H9 (cell line): ENCODE measurements around the gene NPTXR. TPM values are rescaled to one million over a fixed set of nuclear protein-coding genes. Genes with fewer than 3 reads are reported as not detected.

Source experiments
- DNase-seq: peaks from one replicate; pipeline ENCODE4 v3.0.0-alpha.2; 2017
- H2AFZ ChIP-seq: one replicate; pipeline ENCODE4 v1.6.1; 2013; ENCODE audit warnings: mild to moderate bottlenecking, low read length, control low read depth, moderate library complexity
- H2AK5ac ChIP-seq: 2 replicates; pipeline ENCODE4 v1.6.1; 2013; ENCODE audit warnings: low read length, control low read depth, mixed read lengths; ENCODE audit not compliant: insufficient read length
- H2BK120ac ChIP-seq: one replicate; pipeline ENCODE4 v1.6.1; 2013; ENCODE audit warnings: low read depth, mild to moderate bottlenecking, low read length, control low read depth, inconsistent platforms; ENCODE audit not compliant: poor library complexity, severe bottlenecking
- H2BK12ac ChIP-seq: 2 replicates; pipeline ENCODE4 v1.6.1; 2013; ENCODE audit warnings: low read length, control low read depth, mixed read lengths, low read depth; ENCODE audit not compliant: insufficient read length
- H2BK15ac ChIP-seq: 2 replicates; pipeline ENCODE4 v1.6.1; 2013; ENCODE audit warnings: low read depth, low read length, control low read depth
- H2BK20ac ChIP-seq: one replicate; pipeline ENCODE4 v1.6.1; 2013; ENCODE audit warnings: low read depth, mild to moderate bottlenecking, low read length, control low read depth, inconsistent platforms; ENCODE audit not compliant: poor library complexity, severe bottlenecking
- H2BK5ac ChIP-seq: 2 replicates; pipeline ENCODE4 v1.6.1; 2013; ENCODE audit warnings: low read length, control low read depth, mixed read lengths; ENCODE audit not compliant: insufficient read length
- H3K14ac ChIP-seq: 2 replicates; pipeline ENCODE4 v1.6.1; 2013; ENCODE audit warnings: low read length, control low read depth; ENCODE audit not compliant: insufficient read depth
- H3K18ac ChIP-seq: 2 replicates; pipeline ENCODE4 v1.6.1; 2013; ENCODE audit warnings: low read depth, mild to moderate bottlenecking, mixed read lengths, low read length, control low read depth; ENCODE audit not compliant: insufficient read length
- H3K23ac ChIP-seq: 2 replicates; pipeline ENCODE4 v1.6.1; 2013; ENCODE audit warnings: low read length, control low read depth, mixed read lengths, low read depth; ENCODE audit not compliant: insufficient read length
- H3K23me2 ChIP-seq: 2 replicates; pipeline ENCODE4 v1.6.1; 2013; ENCODE audit warnings: low read depth, mild to moderate bottlenecking, mixed read lengths, low read length, control low read depth; ENCODE audit not compliant: insufficient read length, poor library complexity, severe bottlenecking
- H3K27ac ChIP-seq: 2 replicates; pipeline ENCODE4 v1.5.1; 2013; ENCODE audit warnings: low read length, control low read depth, mixed read lengths, low read depth; ENCODE audit not compliant: insufficient read length
- H3K27me3 ChIP-seq: 2 replicates; pipeline ENCODE4 v1.6.1; 2013; ENCODE audit warnings: low read length, control low read depth, inconsistent platforms; ENCODE audit not compliant: insufficient read depth
- H3K4ac ChIP-seq: 2 replicates; pipeline ENCODE4 v1.6.1; 2013; ENCODE audit warnings: low read depth, mild to moderate bottlenecking, control low read depth, inconsistent platforms, low read length, moderate library complexity
- H3K4me1 ChIP-seq: 2 replicates; pipeline ENCODE4 v1.6.1; 2013; ENCODE audit warnings: low read length, control low read depth, inconsistent platforms; ENCODE audit not compliant: insufficient read depth
- H3K4me2 ChIP-seq: 2 replicates; pipeline ENCODE4 v1.6.1; 2013; ENCODE audit warnings: low read length, control low read depth, mixed read lengths; ENCODE audit not compliant: insufficient read length, insufficient read depth
- H3K56ac ChIP-seq: 2 replicates; pipeline ENCODE4 v1.6.1; 2013; ENCODE audit warnings: low read depth, mild to moderate bottlenecking, mixed read lengths, low read length, control low read depth; ENCODE audit not compliant: insufficient read length
- H3K79me1 ChIP-seq: 2 replicates; pipeline ENCODE4 v1.6.1; 2013; ENCODE audit warnings: low read depth, mild to moderate bottlenecking, moderate library complexity, low read length, control low read depth, inconsistent platforms; ENCODE audit not compliant: insufficient read depth, poor library complexity, severe bottlenecking
- H3K79me2 ChIP-seq: 2 replicates; pipeline ENCODE4 v1.6.1; 2013; ENCODE audit warnings: low read length, control low read depth, inconsistent platforms; ENCODE audit not compliant: insufficient read depth
- H3K9ac ChIP-seq: 2 replicates; pipeline ENCODE4 v1.6.1; 2013; ENCODE audit warnings: low read length, control low read depth, mixed read lengths; ENCODE audit not compliant: insufficient read length; ENCODE audit errors: extremely low read depth
- H3K9me3 ChIP-seq: one replicate; pipeline ENCODE4 v1.6.1; 2013; ENCODE audit warnings: low read depth, low read length, inconsistent platforms; ENCODE audit not compliant: control insufficient read depth
- H3T11ph ChIP-seq: one replicate; pipeline ENCODE4 v1.6.1; 2013; ENCODE audit warnings: mild to moderate bottlenecking, low read length, control low read depth, inconsistent platforms
- H4K20me1 ChIP-seq: one replicate; pipeline ENCODE4 v1.6.1; 2013; ENCODE audit not compliant: control insufficient read depth, insufficient read length, insufficient read depth
- H4K5ac ChIP-seq: 2 replicates; pipeline ENCODE4 v1.6.1; 2013; ENCODE audit warnings: low read depth, mild to moderate bottlenecking, mixed read lengths, low read length, control low read depth; ENCODE audit not compliant: insufficient read length
- H4K8ac ChIP-seq: replicated peaks from 2 replicates; pipeline ENCODE4 v1.6.1; 2013; ENCODE audit warnings: low read length, control low read depth, mixed read lengths, low read depth; ENCODE audit not compliant: insufficient read length
- H4K91ac ChIP-seq: 2 replicates; pipeline ENCODE4 v1.6.1; 2013; ENCODE audit warnings: low read depth, mild to moderate bottlenecking, moderate library complexity, mixed read lengths, low read length, control low read depth; ENCODE audit not compliant: insufficient read length
- H3K27ac Mint-ChIP-seq, 3 experiments: 2 replicates in 2 of 3; 3 replicates in 1 of 3; pipeline ENCODE4 v1.8.0; 2020 to 2021; ENCODE audit warnings: mixed read lengths in 3 of 3, mild to moderate bottlenecking in 1 of 3, moderate library complexity in 1 of 3
- H3K27me3 Mint-ChIP-seq: 2 replicates; pipeline ENCODE4 v1.8.0; 2021; ENCODE audit warnings: low read depth, mild to moderate bottlenecking, moderate library complexity, mixed read lengths
- H3K36me3 Mint-ChIP-seq, 3 experiments: 2 replicates in 2 of 3; 3 replicates in 1 of 3; pipeline ENCODE4 v1.8.0; 2020 to 2021; ENCODE audit warnings: low read depth in 3 of 3, mixed read lengths in 3 of 3; ENCODE audit not compliant: insufficient read depth in 1 of 3
- H3K4me1 Mint-ChIP-seq, 2 experiments: 2 replicates each; pipeline ENCODE4 v1.8.0; 2020; ENCODE audit warnings: mixed read lengths in 2 of 2
- H3K4me3 Mint-ChIP-seq, 2 experiments: 2 replicates in 1 of 2; 3 replicates in 1 of 2; pipeline ENCODE4 v1.8.0; 2020 to 2021; ENCODE audit warnings: mild to moderate bottlenecking in 2 of 2, mixed read lengths in 2 of 2, moderate library complexity in 1 of 2
- H3K9me3 Mint-ChIP-seq, 2 experiments: 2 replicates in 1 of 2; 3 replicates in 1 of 2; pipeline ENCODE4 v1.8.0; 2020; ENCODE audit warnings: mild to moderate bottlenecking in 2 of 2, mixed read lengths in 2 of 2, moderate library complexity in 1 of 2
- WGBS: extraction: QIAGEN DNeasy Blood & Tissue Kit; methylation state at CpG from one replicate; pipeline ENCODE4 v1.1.7; 2013; ENCODE audit warnings: missing lambda C conversion rate, low lambda C conversion rate, mixed read lengths; ENCODE audit not compliant: insufficient read length; ENCODE audit errors: extremely low coverage; 5-methylcytosine and 5-hydroxymethylcytosine counted together
- total RNA-seq: library from RNA; stranded (reverse); gene quantifications from 2 replicates; pipeline ENCODE4 v1.2.1, GENCODE V29; 2021
- TF ChIP-seq, protein P1 (sequence below): fragments of 200-600 bp; sonication (generic); conservative IDR thresholded peaks from 3 replicates; pipeline ENCODE4 v1.8.0; 2021; ENCODE audit warnings: antibody characterized with exemption, mild to moderate bottlenecking

NPTXR gene
- total RNA-seq, 1 experiment from 2014 or later, result 8.1 TPM

DNA sequence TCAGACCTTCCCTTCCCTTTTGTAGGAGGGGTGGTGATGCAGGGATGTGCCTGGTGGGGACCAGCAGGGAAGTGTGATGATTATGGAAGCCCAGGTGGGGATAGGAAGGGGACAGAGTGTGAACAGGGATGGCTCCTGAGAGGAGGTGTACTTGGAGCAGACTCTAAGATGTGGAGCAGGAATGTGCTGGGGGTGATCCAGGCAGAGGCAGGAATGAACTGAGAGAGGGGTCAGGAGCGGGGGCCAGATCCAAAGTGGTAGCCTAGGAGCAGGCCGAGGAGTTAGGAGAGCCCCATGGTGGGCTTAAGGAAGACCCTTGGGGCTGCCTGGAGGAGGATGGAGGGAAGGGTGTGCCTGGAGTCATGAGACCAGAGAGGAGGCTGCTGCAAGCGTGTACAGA, 3.7 kb downstream of the NPTXR start:
- H4K8ac ChIP-seq, result no peak overlapping the region
- H2AK5ac ChIP-seq, result no peak overlapping the region
- no peak overlapping the region for H4K91ac ChIP-seq
- H3K9me3 ChIP-seq, result no peaks in the 10 kb centered on the region
- no peaks in the 10 kb centered on the region for H3K79me1 ChIP-seq
- H2BK15ac ChIP-seq, result no peak overlapping the region
- no peak overlapping the region for H3K56ac ChIP-seq
- no peak overlapping the region for H3K23ac ChIP-seq
- no peak overlapping the region for H2BK5ac ChIP-seq
- Mint-ChIP-seq H3K4me1 (peaks cover 39 to 48% of the 10 kb centered on the region in 2 experiments), H3K9me3 (no peaks in the 10 kb centered on the region), H3K4me3 (0 out of 5 replicates have a peak overlapping the region, but pooled peaks of 1 of the 2 experiments have one; percentile 4), H3K27ac (no peak overlapping the region), H3K36me3 (peaks cover 0 to 2% (median 0%) of the 10 kb centered on the region in 3 experiments; a peak in 3 of 7 replicates), H3K27me3 (peaks cover 54% of the 10 kb centered on the region)
- H3K27me3 ChIP-seq, result peaks cover 21% of the 10 kb centered on the region; the same call in 1 of the 2 replicates
- H3K9ac ChIP-seq, result no peak overlapping the region
- peaks cover 4% of the 10 kb centered on the region for H3K23me2 ChIP-seq
- no peak overlapping the region for H2BK12ac ChIP-seq
- H3T11ph ChIP-seq, result no peak overlapping the region
- DNase-seq, result no peak
- H3K79me2 ChIP-seq, result peaks cover 2% of the 10 kb centered on the region; the same call in 1 of the 2 replicates
- H2AFZ ChIP-seq, result no peak overlapping the region
- H3K14ac ChIP-seq, result no peak overlapping the region
- WGBS, result no CpG with 5 or more reads among the region's 3 CpGs
- no peak overlapping the region for H3K4me2 ChIP-seq
- no peak overlapping the region for H3K4ac ChIP-seq
- TF ChIP-seq, protein P1, sequence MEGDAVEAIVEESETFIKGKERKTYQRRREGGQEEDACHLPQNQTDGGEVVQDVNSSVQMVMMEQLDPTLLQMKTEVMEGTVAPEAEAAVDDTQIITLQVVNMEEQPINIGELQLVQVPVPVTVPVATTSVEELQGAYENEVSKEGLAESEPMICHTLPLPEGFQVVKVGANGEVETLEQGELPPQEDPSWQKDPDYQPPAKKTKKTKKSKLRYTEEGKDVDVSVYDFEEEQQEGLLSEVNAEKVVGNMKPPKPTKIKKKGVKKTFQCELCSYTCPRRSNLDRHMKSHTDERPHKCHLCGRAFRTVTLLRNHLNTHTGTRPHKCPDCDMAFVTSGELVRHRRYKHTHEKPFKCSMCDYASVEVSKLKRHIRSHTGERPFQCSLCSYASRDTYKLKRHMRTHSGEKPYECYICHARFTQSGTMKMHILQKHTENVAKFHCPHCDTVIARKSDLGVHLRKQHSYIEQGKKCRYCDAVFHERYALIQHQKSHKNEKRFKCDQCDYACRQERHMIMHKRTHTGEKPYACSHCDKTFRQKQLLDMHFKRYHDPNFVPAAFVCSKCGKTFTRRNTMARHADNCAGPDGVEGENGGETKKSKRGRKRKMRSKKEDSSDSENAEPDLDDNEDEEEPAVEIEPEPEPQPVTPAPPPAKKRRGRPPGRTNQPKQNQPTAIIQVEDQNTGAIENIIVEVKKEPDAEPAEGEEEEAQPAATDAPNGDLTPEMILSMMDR, result no peak
- no peak overlapping the region for H4K5ac ChIP-seq
- no peak overlapping the region for H2BK20ac ChIP-seq
- peaks cover 3% of the 10 kb centered on the region for H4K20me1 ChIP-seq
- H2BK120ac ChIP-seq, result no peak overlapping the region
- H3K27ac ChIP-seq, result no peak overlapping the region
- H3K4me1 ChIP-seq, result peaks cover 10% of the 10 kb centered on the region; the same call in 1 of the 2 replicates
- no peak overlapping the region for H3K18ac ChIP-seq
